HepG2 (cell line): ENCODE measurements around the gene LITAFD.

Experiments used
- CEBPZ ChIP-seq: IDR thresholded peaks from 2 replicates; pipeline ENCODE4 v1.6.1; 2012; ENCODE audit warnings: low read length, improper control_type of control experiment
- CENPBD1 ChIP-seq: sonication (generic); formaldehyde crosslinking; IDR thresholded peaks from 2 replicates; pipeline ENCODE4 v1.8.0; 2022; ENCODE audit warnings: missing genetic modification reagents, low read depth, mild to moderate bottlenecking, borderline replicate concordance
- CTCF ChIP-seq: sonication (generic); formaldehyde crosslinking; IDR thresholded peaks from 2 replicates; pipeline ENCODE4 v1.5.0; 2020; ENCODE audit warnings: mild to moderate bottlenecking, missing genetic modification reagents, moderate library complexity
- DDIT3 ChIP-seq: sonication (generic); formaldehyde crosslinking; IDR thresholded peaks from 2 replicates; pipeline ENCODE4 v1.4.0; 2020; ENCODE audit warnings: mild to moderate bottlenecking, missing genetic modification reagents
- FOXK1 ChIP-seq: sonication (generic); formaldehyde crosslinking; IDR thresholded peaks from 2 replicates; pipeline ENCODE4 v1.4.0; 2020; ENCODE audit warnings: low read depth, missing genetic modification reagents, borderline replicate concordance
- GABPA ChIP-seq, 2 experiments: IDR thresholded peaks; 2 replicates each; pipeline ENCODE4 v1.6.1; 2011 to 2016; ENCODE audit warnings: low read depth in 2 of 2, low read length in 1 of 2, missing biosample characterization in 1 of 2, missing genetic modification characterization in 1 of 2
- RAD21 ChIP-seq: fragments of 450-650 bp; formaldehyde crosslinking; IDR thresholded peaks from 2 replicates; pipeline ENCODE4 v1.5.0; 2020; ENCODE audit warnings: mild to moderate bottlenecking
- REST ChIP-seq, 2 experiments: IDR thresholded peaks; 2 replicates each; pipeline ENCODE4 v1.6.1; 2011 to 2012; ENCODE audit warnings: low read length in 2 of 2, borderline replicate concordance in 1 of 2, low read depth in 1 of 2, mild to moderate bottlenecking in 1 of 2, moderate library complexity in 1 of 2
- RFX5 ChIP-seq: IDR thresholded peaks from 2 replicates; pipeline ENCODE4 v1.6.1; 2011; ENCODE audit warnings: low read depth, low read length, improper control_type of control experiment
- SRF ChIP-seq: IDR thresholded peaks from 2 replicates; pipeline ENCODE4 v1.6.1; 2011; ENCODE audit warnings: mild to moderate bottlenecking, low read depth, low read length, moderate library complexity
- ZNF30 ChIP-seq: sonication (generic); formaldehyde crosslinking; IDR thresholded peaks from 2 replicates; pipeline ENCODE4 v1.5.0; 2020; ENCODE audit warnings: mild to moderate bottlenecking, missing genetic modification reagents
- ZNF407 ChIP-seq: sonication (generic); formaldehyde crosslinking; IDR thresholded peaks from one replicate; pipeline ENCODE4 v1.5.1; 2020; ENCODE audit warnings: mild to moderate bottlenecking, missing genetic modification reagents; ENCODE audit errors: not compliant biosample characterization
- ZNF75D ChIP-seq: sonication (generic); formaldehyde crosslinking; IDR thresholded peaks from 2 replicates; pipeline ENCODE4 v1.8.1; 2023; ENCODE audit warnings: missing genetic modification reagents, mild to moderate bottlenecking, borderline replicate concordance

GRCh38 chr16:8912793-8913192 lies 30.6 kb downstream of the LITAFD start:
- TF ChIP-seq CENPBD1 (CRISPR knock-in tag), result no peak
- TF ChIP-seq RFX5, result no peak
- TF ChIP-seq ZNF30 (CRISPR knock-in tag), result no peak
- TF ChIP-seq CTCF (CRISPR knock-in tag), result no peak
- no peak for TF ChIP-seq ZNF75D (CRISPR knock-in tag)
- TF ChIP-seq ZNF407 (CRISPR knock-in tag), result no peak
- no peak for TF ChIP-seq REST (IDR thresholded peaks at IDR 0.05; ENCODE audit: borderline replicate concordance in 1 of 2, low read depth in 1 of 2, low read length in 2 of 2)
- TF ChIP-seq RAD21 (CRISPR knock-in tag), result no peak
- no peak for TF ChIP-seq SRF
- no peak for TF ChIP-seq CEBPZ
- TF ChIP-seq FOXK1 (CRISPR knock-in tag), result no peak
- TF ChIP-seq DDIT3, result no peak
- TF ChIP-seq GABPA (IDR thresholded peaks at IDR 0.05; ENCODE audit: low read depth, low read length), result no peak
- no peak for TF ChIP-seq GABPA (CRISPR knock-in tag; IDR thresholded peaks at IDR 0.05; ENCODE audit: low read depth)
